Ovary (tissue), 9 donors: ENCODE measurements around the gene THAP4. TPM values are rescaled to one million over a fixed set of nuclear protein-coding genes. Genes with fewer than 3 reads are reported as not detected.

Experiments
- DNase-seq, 5 donors: peaks; one replicate each; pipeline ENCODE4 v3.0.0-alpha.2; 2019 to 2020
- H3K27ac ChIP-seq, 2 donors: fragments of 200-600 bp; one replicate each; pipeline versions ENCODE4 v1.5.1 to v1.8.0; 2019 to 2022
- H3K27me3 ChIP-seq: fragments of 200-600 bp; one replicate; pipeline ENCODE4 v1.8.0; 2022
- H3K36me3 ChIP-seq: fragments of 200-600 bp; sonication (generic); one replicate; pipeline ENCODE4 v1.5.1; 2019
- H3K4me1 ChIP-seq: one replicate; pipeline ENCODE4 v1.8.1; 2013; ENCODE audit warnings: mild to moderate bottlenecking, moderate library complexity; ENCODE audit not compliant: insufficient read depth
- H3K4me3 ChIP-seq: fragments of 200-600 bp; sonication (generic); one replicate; pipeline ENCODE4 v1.5.1; 2017
- H3K9me3 ChIP-seq, 2 donors: fragments of 200-600 bp in 1 of 2; sonication (generic) in 1 of 2; one replicate each; pipeline versions ENCODE4 v1.5.1 to v1.8.1; 2013 to 2019; ENCODE audit warnings: mild to moderate bottlenecking in 1 of 2, moderate library complexity in 1 of 2
- CTCF ChIP-seq, 3 donors: fragments of 450-650 bp in 2 of 3; fragments of 200-600 bp in 1 of 3; IDR thresholded peaks; one replicate each; pipeline versions ENCODE4 v1.5.1 to v1.8.0; 2016 to 2022; ENCODE audit warnings: antibody characterized with exemption in 3 of 3, mild to moderate bottlenecking in 1 of 3
- EP300 ChIP-seq: sonication (generic); formaldehyde crosslinking; IDR thresholded peaks from one replicate; pipeline ENCODE4 v1.6.1; 2017; ENCODE audit warnings: antibody characterized with exemption
- POLR2A ChIP-seq: fragments of 450-650 bp; IDR thresholded peaks from one replicate; pipeline ENCODE4 v1.6.1; 2017; ENCODE audit warnings: antibody characterized with exemption, mild to moderate bottlenecking, moderate library complexity
- WGBS, 3 donors: extraction: QIAGEN DNeasy Blood & Tissue Kit in 1 of 3; methylation state at CpG; one replicate each; pipeline versions ENCODE4 v1.1.5 to v1.1.7; 2013 to 2017; 5-methylcytosine and 5-hydroxymethylcytosine counted together
- intact Hi-C, 4 donors: fragments of 100-400 bp; cut with DNase I; formaldehyde crosslinking; loops; one replicate each; pipeline versions ENCODE4 v1.11.0 to v1.15.1; 2022 to 2023
- polyA plus RNA-seq, 2 donors: library from polyadenylated mRNA; stranded (reverse); fragments of 200-250 nt in 1 of 2; fragments of 350-450 nt in 1 of 2; fragmentation: Illumina TruSeq in 1 of 2; extraction: RNeasy Lipid Tissue Mini Kit (QIAGEN cat#74804) in 1 of 2; gene quantifications; one replicate each; pipeline ENCODE4 v1.2.3, GENCODE V29; 2013 to 2014
- total RNA-seq, 7 donors: library from RNA; depleted of rRNA in 2 of 7; stranded (reverse); fragments of >200 nt in 2 of 7; fragmentation: NEBNext Ultra II Directional in 3 of 7; extraction: Animal tissue kit (Norgen Biotek cat#: 25700) in 3 of 7; gene quantifications; one replicate each; pipeline versions ENCODE4 v1.1.0 to v1.2.4, GENCODE V29; 2016 to 2023
- donor health status: DM: no; HTN: no; CAD: no; lungs with moderate emphysema.
- donor health status: DM: no; HTN: no; CAD: no.
- donor health status: Bipolar disorder and iron deficiency.
- donor health status: DM: yes; HTN: yes; CAD: no.
- donor health status: DM: no; HTN: no; CAD: no.
- donor health status: DM: yes; HTN: yes; CAD: no.

THAP4 gene
- total and polyA plus RNA-seq, 9 donors, result 12.1 to 54.7 (median 40.3) TPM

GRCh38 chr2:241633561-241633960 lies 3.4 kb downstream of the THAP4 start:
- no peaks in the 10 kb centered on the region for H3K36me3 ChIP-seq
- no peak for TF ChIP-seq CTCF (IDR thresholded peaks at IDR 0.05)
- no peak for TF ChIP-seq POLR2A
- TF ChIP-seq EP300, result no peak
- no peak for DNase-seq
- H3K4me1 ChIP-seq, result peaks cover 5% of the 10 kb centered on the region
- H3K27ac ChIP-seq, result no peak overlapping the region
- intact Hi-C loops, result no loop called here
- no peaks in the 10 kb centered on the region for H3K27me3 ChIP-seq
- no peaks in the 10 kb centered on the region for H3K9me3 ChIP-seq
- 88 to 92% (median 89%) methylated on average over 17 of the region's 17 CpGs for WGBS, 3 donors
- no peak overlapping the region for H3K4me3 ChIP-seq

- H3K4me3 ChIP-seq, result no peak overlapping the region
- H3K4me1 ChIP-seq, result peaks cover 4% of the 10 kb centered on the region
- WGBS, 3 donors, result 92 to 93% (median 92%) methylated on average over 39 of the region's 39 CpGs
- no peak overlapping the region for H3K27ac ChIP-seq
- TF ChIP-seq CTCF (IDR thresholded peaks at IDR 0.05), result no peak
- no peak for TF ChIP-seq POLR2A
- TF ChIP-seq EP300, result no peak
- H3K9me3 ChIP-seq, result no peaks in the 10 kb centered on the region
- intact Hi-C loops, result no loop called here
- no peak for DNase-seq
- H3K27me3 ChIP-seq, result no peaks in the 10 kb centered on the region
- H3K36me3 ChIP-seq, result no peaks in the 10 kb centered on the region
Measured at GRCh38 chr2:241632478-241633325, 4.3 kb downstream of the THAP4 start.

GRCh38 chr2:241629762-241630435 lies 7.1 kb downstream of the THAP4 start:
- H3K36me3 ChIP-seq, result no peaks in the 10 kb centered on the region
- no peaks in the 10 kb centered on the region for H3K27me3 ChIP-seq
- intact Hi-C loops, result no loop called here
- DNase-seq, result no peak
- no peak overlapping the region for H3K4me3 ChIP-seq
- 61 to 71% (median 61%) methylated on average over 11 of the region's 11 CpGs for WGBS, 3 donors
- peaks cover 1% of the 10 kb centered on the region for H3K4me1 ChIP-seq
- H3K9me3 ChIP-seq, result no peaks in the 10 kb centered on the region
- no peak for TF ChIP-seq CTCF (IDR thresholded peaks at IDR 0.05)
- no peak for TF ChIP-seq EP300
- no peak for TF ChIP-seq POLR2A
- H3K27ac ChIP-seq, result no peak overlapping the region

- no peak for DNase-seq
Measured at GRCh38 chr2:241627675-241628074, 9.3 kb downstream of the THAP4 start.

More at GRCh38 chr2:241627675-241628074, 9.3 kb downstream of the THAP4 start:
- H3K4me1 ChIP-seq, result peaks cover 1% of the 10 kb centered on the region
- no peak for TF ChIP-seq CTCF (IDR thresholded peaks at IDR 0.05)
- TF ChIP-seq EP300, result no peak
- TF ChIP-seq POLR2A, result no peak
- H3K9me3 ChIP-seq, result no peaks in the 10 kb centered on the region
- no peaks in the 10 kb centered on the region for H3K36me3 ChIP-seq
- H3K27ac ChIP-seq, result no peak overlapping the region
- intact Hi-C loops, result no loop called here
- H3K4me3 ChIP-seq, result no peak overlapping the region
- 89 to 92% (median 89%) methylated on average over 10 of the region's 10 CpGs for WGBS, 3 donors
- H3K27me3 ChIP-seq, result no peaks in the 10 kb centered on the region
